ENCODE measurements around the gene NRP2.

DNA sequence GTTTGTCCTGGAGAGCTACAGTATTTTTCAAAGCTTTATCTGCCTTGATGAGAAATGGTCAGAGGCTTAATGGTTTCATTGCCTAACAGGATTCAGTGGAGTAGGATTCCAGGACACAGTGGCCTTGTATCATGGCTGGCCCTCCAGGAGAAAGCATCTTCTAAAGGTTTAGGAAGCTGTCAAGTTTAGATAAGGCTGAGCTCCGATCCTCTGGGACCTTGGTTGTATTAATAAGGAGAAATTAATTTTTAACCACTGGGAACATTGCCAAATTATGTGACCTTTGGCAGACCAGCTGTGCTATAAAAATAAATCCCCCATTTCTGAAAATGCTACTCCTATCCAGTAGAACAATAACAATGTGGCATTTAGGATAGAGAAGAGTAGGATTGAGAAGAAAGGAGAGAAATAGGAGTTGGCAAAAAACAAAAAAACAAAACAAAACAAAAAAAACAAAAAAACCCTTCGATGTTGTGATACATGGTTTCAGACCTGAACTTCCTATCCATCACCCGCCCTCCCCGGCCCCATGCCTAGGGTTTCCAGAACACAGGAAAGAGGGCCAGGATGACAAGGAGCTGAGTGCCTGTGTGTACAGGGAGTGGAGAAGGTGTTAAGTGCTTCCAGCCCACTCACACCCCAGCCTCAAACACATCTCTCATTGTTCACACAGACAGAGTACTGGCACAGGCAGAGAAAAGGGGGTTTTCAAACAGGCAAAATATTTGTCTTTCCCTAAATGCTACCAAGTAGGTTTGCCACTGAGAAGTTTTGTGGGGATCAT is 6.3 kb downstream of the NRP2 start:
- TF ChIP-seq CTCF (IDR thresholded peaks at IDR 0.05) = no peak
- TF ChIP-seq POLR2A (IDR thresholded peaks at IDR 0.05) = no peak
